ENCODE data around the gene MYOM1.
A peak's percentile ranks its signal among the peaks of the same experiment; 100 is the strongest.

MYOM1 gene

DNA sequence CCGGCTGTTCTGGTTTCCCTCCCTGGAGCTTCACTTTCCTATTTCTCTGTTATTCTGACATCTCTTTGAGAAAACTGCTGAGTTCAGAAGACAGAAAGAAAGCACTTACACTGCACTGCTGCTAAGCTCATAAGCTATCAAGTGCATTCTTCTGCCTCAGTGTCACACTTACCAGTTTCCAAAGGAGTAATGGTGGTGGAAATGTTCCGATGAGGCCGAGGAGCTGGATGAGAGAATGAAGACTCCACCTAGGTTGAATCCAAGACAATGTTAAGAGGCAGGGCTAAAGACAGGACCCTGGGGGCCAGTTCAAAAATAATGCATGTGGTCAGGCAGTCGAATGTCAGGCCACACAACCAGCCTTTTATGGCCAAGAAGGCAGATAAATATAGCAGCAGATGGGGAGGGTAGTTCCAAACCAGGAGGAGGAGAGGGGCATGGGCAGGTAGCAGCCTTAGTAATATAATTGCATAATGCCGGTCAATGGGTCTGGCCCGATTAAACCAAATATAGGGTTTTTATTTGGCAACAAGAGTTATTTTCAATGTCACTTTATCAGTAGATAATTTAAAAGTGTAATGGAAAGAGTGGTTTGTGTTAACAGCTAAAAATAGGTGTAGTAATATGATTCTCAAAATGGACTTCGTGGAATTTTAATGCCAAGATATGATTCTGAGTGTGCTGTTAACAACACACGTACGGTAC lies at the start of gene MYOM1:
TSS of gene MYOM1 (minus strand) at position 338 of the 705 bp plus-strand sequence. CDS start 4,745 bp downstream, outside the sequence.
- no peak for DNase-seq

DNA sequence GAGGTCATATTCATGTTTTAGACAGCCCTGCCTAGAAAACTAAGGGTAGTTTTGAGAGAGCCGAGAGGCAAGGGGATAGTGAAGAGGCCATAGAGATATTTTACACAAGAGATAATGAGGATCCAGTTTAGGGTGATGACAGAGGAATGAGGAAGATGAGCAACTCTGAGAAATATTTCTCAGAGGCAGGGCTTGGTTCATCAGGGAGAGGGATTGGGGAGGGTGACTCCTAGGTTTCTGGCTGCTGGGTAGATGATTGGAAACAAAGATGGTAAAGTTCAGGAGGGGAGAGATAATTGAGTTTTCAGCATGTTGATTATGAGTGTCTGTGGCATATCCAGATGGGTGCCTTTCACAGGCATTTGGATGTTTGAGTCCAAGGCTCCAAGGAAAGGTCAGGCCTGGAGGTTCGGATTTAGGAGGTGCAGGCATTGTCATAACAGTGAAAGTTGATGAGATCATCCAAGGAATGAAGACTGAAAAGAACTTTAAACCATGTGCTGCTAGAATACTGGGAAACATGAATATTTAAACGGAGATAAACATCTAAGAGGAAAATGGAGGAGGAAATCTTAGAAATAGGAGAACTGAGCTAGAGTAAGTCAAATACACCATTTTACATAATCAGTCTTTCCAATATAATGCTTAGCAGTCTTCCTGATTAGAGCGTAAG lies 49.6 kb upstream of the MYOM1 start:
- DNase-seq: no peak

GRCh38 chr18:3268306-3268705 lies 48.5 kb upstream of the MYOM1 start:
- DNase-seq: no peak

DNA sequence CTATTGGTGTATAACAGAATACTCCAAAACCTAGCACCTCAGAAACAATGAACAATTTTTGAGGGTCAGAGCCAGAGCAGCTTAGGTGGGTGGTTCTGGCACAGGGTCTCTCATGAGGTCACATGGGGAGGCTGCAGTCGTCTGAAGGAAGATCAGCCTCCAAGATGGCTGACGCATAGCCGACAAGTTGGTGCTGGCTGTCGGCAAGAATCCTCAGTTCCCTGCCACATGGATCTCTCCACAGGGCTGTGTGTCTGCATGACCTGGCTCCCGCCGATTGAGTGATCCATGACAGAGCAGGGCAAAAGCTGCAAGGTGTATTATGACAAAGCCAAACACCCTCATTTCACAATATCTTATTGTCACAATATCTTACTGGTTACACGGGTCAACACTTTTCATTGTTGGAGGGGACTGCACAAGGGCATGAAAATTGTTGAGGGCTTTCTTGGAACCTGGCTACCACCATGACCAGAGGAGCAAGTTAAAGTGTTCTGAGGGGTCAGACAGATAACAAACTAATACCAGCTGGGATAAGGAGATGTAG lies 46.4 kb upstream of the MYOM1 start:
- no peak for DNase-seq

DNA sequence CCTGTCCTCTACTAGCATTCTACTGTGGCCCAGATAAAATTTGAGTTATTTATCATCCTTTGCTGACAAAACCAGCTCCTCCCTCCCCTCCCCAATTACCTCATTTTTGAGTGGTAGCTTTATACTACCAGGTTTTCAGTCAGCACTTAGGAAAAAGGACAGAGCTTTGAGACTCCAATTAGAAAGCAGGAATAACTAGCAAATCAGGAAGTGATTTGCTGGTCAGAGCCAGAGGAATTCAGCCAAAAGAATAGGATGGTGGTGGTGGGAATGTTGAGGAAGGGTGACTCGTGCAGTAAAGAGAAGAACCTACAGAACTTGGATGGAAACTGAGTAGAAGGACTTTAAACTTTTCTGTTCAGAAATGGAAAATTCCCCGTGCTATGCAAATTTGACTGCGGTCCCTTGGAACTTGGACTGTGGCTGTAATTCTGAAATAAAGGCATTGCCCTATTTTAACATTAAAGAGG lies 45.8 kb upstream of the MYOM1 start:
- no peak for DNase-seq

- no peak for DNase-seq
Measured at GRCh38 chr18:3264362-3264761, 44.6 kb upstream of the MYOM1 start.

GRCh38 chr18:3263132-3263700 lies 43.4 kb upstream of the MYOM1 start:
- no peak for DNase-seq

DNA sequence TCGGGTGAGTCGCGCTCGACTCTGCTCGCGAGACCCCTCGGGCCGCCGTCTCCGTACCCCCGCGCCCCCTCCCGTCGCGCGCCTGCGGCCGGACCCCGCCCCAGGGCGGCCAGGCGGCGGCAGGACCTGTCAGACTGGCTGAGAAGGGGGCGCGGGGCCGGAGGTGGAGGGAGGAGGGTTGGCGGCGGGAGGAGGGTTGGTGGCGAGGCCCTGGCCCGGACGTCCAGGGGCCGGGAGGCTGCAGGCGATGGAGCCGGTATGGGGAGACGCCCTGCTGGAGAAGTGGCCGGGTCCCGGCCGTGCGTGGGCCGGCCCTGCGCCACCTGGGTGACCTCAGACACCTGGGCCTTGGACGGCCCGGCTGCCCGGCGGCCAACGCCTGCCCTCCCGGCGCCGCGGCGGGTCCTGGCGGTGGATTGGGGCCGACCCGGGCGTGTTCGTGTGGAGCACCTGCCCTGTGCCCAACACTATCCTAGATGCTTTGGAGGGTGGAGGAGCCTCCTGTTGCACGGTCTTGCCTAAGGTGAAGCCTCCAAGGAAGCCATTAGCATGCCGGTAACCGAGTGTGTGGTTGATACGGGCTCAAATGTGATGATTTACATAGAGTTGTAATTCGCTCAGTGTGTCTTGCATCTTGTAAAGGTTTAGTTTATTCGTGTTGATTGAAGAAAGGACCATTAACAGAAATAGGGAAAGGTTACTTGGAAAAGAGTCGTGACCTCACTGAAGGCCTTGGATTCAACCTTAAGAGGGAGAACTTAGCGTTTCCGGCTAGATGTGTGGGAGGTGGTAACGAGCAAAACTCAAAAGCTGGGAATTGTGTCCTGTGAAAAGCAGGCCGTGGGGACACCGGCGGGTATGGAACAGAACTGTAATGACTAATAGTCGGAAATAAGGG lies 42.7 kb upstream of the MYOM1 start:
- DNase-seq: peak in 1 of 2 experiments; percentile 10

- peak in 1 of 2 experiments; percentile 66 for DNase-seq
Measured at GRCh38 chr18:3261373-3262233, 41.8 kb upstream of the MYOM1 start, which contains the start of gene MYL12B. TSS of gene MYL12B (plus strand) at chr18:3262133. CDS start at chr18:3272899, 10,766 bp downstream.

DNA sequence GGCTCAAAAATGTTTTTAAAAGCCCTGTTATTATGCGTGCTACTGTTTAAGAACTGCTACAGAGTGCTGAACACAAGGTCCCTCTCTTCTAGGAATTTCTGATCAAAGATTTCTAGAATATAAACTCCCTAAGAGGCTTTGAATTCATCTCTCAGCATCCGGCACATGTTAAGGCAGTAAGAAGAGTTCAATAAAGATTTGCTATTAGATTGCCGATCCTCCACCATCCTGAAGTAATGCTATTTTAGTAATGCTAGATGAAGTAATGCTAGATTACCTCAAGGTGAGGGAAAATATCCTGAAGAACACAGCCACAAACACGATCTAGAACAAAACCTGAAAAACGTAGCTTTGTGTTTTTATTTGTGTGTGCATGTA lies 41.2 kb upstream of the MYOM1 start:
- no peak for DNase-seq

GRCh38 chr18:3257627-3258120 lies 37.9 kb upstream of the MYOM1 start:
- DNase-seq: no peak

- DNase-seq: no peak
Measured at GRCh38 chr18:3256693-3257626, 37.2 kb upstream of the MYOM1 start.

DNA sequence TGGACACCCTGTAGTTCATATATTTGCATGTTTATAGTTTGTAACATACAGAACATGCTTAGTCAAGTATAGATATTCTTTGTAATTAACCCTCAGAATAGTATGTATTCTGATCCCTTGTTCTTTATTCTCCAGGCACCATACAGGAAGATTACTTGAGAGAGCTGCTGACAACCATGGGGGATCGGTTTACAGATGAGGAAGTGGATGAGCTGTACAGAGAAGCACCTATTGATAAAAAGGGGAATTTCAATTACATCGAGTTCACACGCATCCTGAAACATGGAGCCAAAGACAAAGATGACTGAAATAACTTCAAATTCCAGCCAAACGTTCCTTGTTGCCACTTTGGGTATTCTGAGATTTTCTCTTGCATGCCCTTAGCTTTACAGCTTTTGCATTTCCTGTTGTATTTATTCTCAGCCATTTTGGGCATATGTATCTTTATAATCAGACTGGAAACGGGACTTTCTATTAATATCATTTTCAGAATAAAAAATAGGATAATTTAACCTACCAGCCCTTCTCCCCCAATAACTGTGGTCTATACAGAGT lies 35.9 kb upstream of the MYOM1 start:
- DNase-seq: no peak

DNA sequence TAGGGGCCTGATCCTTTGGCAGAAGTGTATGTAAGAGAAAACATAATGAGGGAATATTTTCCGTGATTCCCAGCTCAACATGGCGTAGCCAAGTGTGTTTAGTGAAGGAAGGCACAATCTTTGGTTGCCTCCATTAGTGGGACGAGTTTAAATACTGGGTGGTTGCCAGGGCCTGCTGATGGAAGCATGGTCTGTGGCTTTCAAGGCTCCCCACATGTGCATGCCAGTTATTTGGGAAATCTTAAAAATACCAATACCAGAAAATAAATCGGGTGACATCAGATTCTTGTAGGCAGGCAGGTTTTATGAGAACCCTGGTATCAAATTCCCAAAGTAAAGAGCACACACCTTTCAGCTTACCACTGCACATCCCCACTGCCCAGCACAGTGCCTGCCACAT lies 35.0 kb upstream of the MYOM1 start:
- no peak for DNase-seq

DNA sequence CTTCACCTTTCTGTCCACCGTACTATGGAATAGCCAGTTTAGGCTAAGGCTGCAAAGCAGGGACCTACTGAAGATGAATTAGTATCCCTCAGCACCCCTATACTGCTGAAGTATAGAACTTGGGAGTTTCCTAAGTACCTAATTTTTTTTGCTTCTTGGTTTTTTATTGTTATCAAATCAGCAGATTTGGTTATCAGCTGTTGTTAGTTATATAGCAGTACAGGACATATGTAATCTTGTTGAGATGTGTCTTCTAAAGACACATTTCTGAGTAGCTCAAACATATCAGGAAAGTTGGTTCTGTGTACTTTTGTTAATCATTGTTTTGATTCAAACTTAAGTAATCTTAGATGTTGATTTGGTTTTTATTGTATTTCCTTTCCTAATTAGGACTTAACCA lies 33.1 kb upstream of the MYOM1 start:
- DNase-seq: no peak

DNA sequence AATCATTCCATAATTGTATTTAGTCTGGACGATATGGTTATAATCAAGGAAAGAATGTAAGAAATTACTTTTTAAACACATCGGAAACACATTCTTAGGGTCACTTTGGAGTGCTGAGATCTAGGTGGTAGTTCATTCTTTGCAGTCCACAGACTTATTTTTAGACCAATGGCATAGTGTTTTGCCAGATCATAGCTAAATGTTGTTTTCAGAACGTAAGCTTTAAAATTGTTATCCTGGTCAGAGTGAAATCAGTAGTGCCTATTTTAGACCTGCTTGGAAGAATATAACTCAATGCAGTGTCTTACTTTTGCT lies 32.2 kb upstream of the MYOM1 start:
- DNase-seq: no peak

- no peak for DNase-seq
Measured at GRCh38 chr18:3251249-3251962, 31.6 kb upstream of the MYOM1 start.

DNA sequence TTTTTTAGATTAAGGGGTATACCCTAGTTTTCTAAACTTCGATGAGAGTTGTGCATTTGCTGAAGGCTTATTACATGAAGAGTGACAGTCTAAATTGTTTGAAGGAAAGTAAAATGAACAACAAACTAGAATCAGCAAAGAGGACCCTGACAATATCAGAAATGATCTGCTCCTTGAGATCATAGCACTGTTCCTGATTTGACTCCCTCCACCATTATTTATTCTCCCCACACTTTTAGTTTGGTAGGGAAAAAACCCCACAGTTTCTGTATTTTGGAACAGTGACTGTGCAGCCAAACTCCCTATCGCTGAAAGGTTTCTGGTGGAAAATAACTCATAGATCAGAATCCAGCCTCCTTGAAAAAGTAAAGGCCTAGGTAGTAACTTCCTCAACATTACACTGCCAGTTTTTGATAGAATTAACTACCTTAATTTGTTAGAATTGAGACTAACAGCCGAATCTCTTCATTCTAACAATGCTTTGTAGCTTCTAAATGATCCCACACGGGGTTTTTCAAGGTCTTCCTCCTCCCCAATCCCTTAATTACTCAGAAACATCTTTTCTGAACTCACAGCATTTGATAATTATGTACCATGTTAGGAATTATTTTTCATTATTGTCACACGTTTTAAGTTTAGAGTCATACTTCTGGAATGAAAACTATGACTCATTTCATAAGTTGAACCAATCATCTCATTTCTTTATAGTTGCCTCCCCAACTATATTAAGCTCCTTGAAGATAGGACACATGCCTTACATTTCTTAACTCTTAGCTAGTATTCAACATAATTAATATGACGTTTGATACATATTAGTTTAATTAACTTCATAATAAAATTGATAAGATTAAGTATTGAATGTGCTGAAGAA lies 30.7 kb upstream of the MYOM1 start:
- no peak for DNase-seq

Measured in NCI-H524 (cell line).